ENCODE results near the gene ARMC9. TPM values are rescaled to one million over a fixed set of nuclear protein-coding genes. Genes with fewer than 3 reads are reported as not detected.

ARMC9 gene
- total RNA-seq, 1 experiment from 2014 or later = 14.9 TPM

GRCh38 chr2:231319867-231320266 is 121.4 kb downstream of the ARMC9 start:
- TF ChIP-seq EZH2 (IDR thresholded peaks at IDR 0.05; ENCODE audit: borderline replicate concordance, low read depth, low read length, poor library complexity, severe bottlenecking) = no peak
- no peaks in the 10 kb centered on the region for H3K36me3 ChIP-seq (ENCODE audit: insufficient read depth, low read length, poor library complexity, severe bottlenecking)
- H3K4me3 ChIP-seq (ENCODE audit: low read depth, low read length, poor library complexity, severe bottlenecking) = no peak overlapping the region
- POLR2A ChIA-PET (ENCODE audit: low non-redundant PET) = no interaction called here
- no TSS peak for BruUV-seq (replicated peaks)
- no peaks in the 10 kb centered on the region for H3K27me3 ChIP-seq (replicated peaks; ENCODE audit: insufficient read depth, low read depth, low read length, poor library complexity)
- no peaks in the 10 kb centered on the region for H3K9me3 ChIP-seq (ENCODE audit: low read depth, low read length, poor library complexity, severe bottlenecking)
- intact Hi-C loops (cut with micrococcal nuclease; ENCODE audit: unreplicated experiment) = no loop called here
- CTCF ChIA-PET = no interaction called here
- no peak overlapping the region for H3K27ac ChIP-seq (ENCODE audit: low read depth, low read length, poor library complexity, severe bottlenecking)
- H3K4me1 ChIP-seq (ENCODE audit: insufficient read depth, low read length, poor library complexity, severe bottlenecking) = no peaks in the 10 kb centered on the region
- DNase-seq (ENCODE audit: low spot score) = no peak

GRCh38 chr2:231321021-231321420 is 122.6 kb downstream of the ARMC9 start:
- Histone ChIP-seq H3K9me3 (ENCODE audit: low read depth, low read length, poor library complexity, severe bottlenecking) (no peaks in the 10 kb centered on the region), H3K27me3 (replicated peaks; ENCODE audit: insufficient read depth, low read depth, low read length, poor library complexity) (no peaks in the 10 kb centered on the region), H3K4me1 (ENCODE audit: insufficient read depth, low read length, poor library complexity, severe bottlenecking) (no peaks in the 10 kb centered on the region), H3K36me3 (ENCODE audit: insufficient read depth, low read length, poor library complexity, severe bottlenecking) (no peaks in the 10 kb centered on the region), H3K27ac (ENCODE audit: low read depth, low read length, poor library complexity, severe bottlenecking) (no peak overlapping the region), H3K4me3 (ENCODE audit: low read depth, low read length, poor library complexity, severe bottlenecking) (no peak overlapping the region)
- no TSS peak for BruUV-seq (replicated peaks)
- POLR2A ChIA-PET (ENCODE audit: low non-redundant PET) = no interaction called here
- TF ChIP-seq CTCF (conservative IDR thresholded peaks at IDR 0.05; ENCODE audit: low read depth, low read length) (no peak), EZH2 (IDR thresholded peaks at IDR 0.05; ENCODE audit: borderline replicate concordance, low read depth, low read length, poor library complexity, severe bottlenecking) (no peak)
- DNase-seq (ENCODE audit: low spot score) = no peak
- intact Hi-C loops (cut with micrococcal nuclease; ENCODE audit: unreplicated experiment) = no loop called here
- CTCF ChIA-PET = no interaction called here

- TF ChIP-seq CTCF (conservative IDR thresholded peaks at IDR 0.05; ENCODE audit: low read depth, low read length) (no peak), EZH2 (IDR thresholded peaks at IDR 0.05; ENCODE audit: borderline replicate concordance, low read depth, low read length, poor library complexity, severe bottlenecking) (no peak)
- no TSS peak for BruUV-seq (replicated peaks)
- DNase-seq (ENCODE audit: low spot score) = no peak
- CTCF ChIA-PET = no interaction called here
- no peak overlapping the region for H3K4me3 ChIP-seq (ENCODE audit: low read depth, low read length, poor library complexity, severe bottlenecking)
- H3K9me3 ChIP-seq (ENCODE audit: low read depth, low read length, poor library complexity, severe bottlenecking) = no peaks in the 10 kb centered on the region
- POLR2A ChIA-PET (ENCODE audit: low non-redundant PET) = no interaction called here
- H3K27ac ChIP-seq (ENCODE audit: low read depth, low read length, poor library complexity, severe bottlenecking) = no peak overlapping the region
- no peaks in the 10 kb centered on the region for H3K4me1 ChIP-seq (ENCODE audit: insufficient read depth, low read length, poor library complexity, severe bottlenecking)
- intact Hi-C loops (cut with micrococcal nuclease; ENCODE audit: unreplicated experiment) = no loop called here
- no peaks in the 10 kb centered on the region for H3K36me3 ChIP-seq (ENCODE audit: insufficient read depth, low read length, poor library complexity, severe bottlenecking)
- no peaks in the 10 kb centered on the region for H3K27me3 ChIP-seq (replicated peaks; ENCODE audit: insufficient read depth, low read depth, low read length, poor library complexity)
Observed at GRCh38 chr2:231321556-231322334, 123.3 kb downstream of the ARMC9 start.

- ChIA-PET POLR2A (ENCODE audit: low non-redundant PET) (no interaction called here), CTCF (no interaction called here)
- Histone ChIP-seq H3K9me3 (ENCODE audit: low read depth, low read length, poor library complexity, severe bottlenecking) (no peaks in the 10 kb centered on the region), H3K27me3 (replicated peaks; ENCODE audit: insufficient read depth, low read depth, low read length, poor library complexity) (no peaks in the 10 kb centered on the region), H3K36me3 (ENCODE audit: insufficient read depth, low read length, poor library complexity, severe bottlenecking) (no peaks in the 10 kb centered on the region), H3K27ac (ENCODE audit: low read depth, low read length, poor library complexity, severe bottlenecking) (no peak overlapping the region), H3K4me1 (ENCODE audit: insufficient read depth, low read length, poor library complexity, severe bottlenecking) (no peaks in the 10 kb centered on the region), H3K4me3 (ENCODE audit: low read depth, low read length, poor library complexity, severe bottlenecking) (no peak overlapping the region)
- no peak for DNase-seq (ENCODE audit: low spot score)
- no TSS peak for BruUV-seq (replicated peaks)
- intact Hi-C loops (cut with micrococcal nuclease; ENCODE audit: unreplicated experiment) = no loop called here
- no peak for TF ChIP-seq EZH2 (IDR thresholded peaks at IDR 0.05; ENCODE audit: borderline replicate concordance, low read depth, low read length, poor library complexity, severe bottlenecking)
- TF ChIP-seq CTCF (conservative IDR thresholded peaks at IDR 0.05; ENCODE audit: low read depth, low read length) = no peak
Observed at GRCh38 chr2:231323316-231323715, 124.9 kb downstream of the ARMC9 start.
